GM23338 (cell line): Measurements from ENCODE around the gene ARHGAP10. TPM values are rescaled to one million over a fixed set of nuclear protein-coding genes. Genes with fewer than 3 reads are reported as not detected.

ENCODE experiments used
- ATAC-seq: fragments of 200-7000 bp; cut with Tn5 transposase; 3 replicates; pipeline ENCODE4 v1.9.1; 2020
- DNase-seq: peaks from one replicate; pipeline ENCODE4 v3.0.0-alpha.2; 2015; ENCODE audit warnings: low spot score
- H2AFZ ChIP-seq: fragments of 200-600 bp; sonication (generic); 2 replicates; pipeline ENCODE4 v1.8.0; 2016; ENCODE audit warnings: antibody characterized with exemption, mild to moderate bottlenecking, moderate library complexity
- H3F3A ChIP-seq: fragments of 200-600 bp; sonication (generic); replicated peaks from 2 replicates; pipeline ENCODE4 v1.8.0; 2017; ENCODE audit warnings: antibody characterized with exemption, mixed run types, low read depth
- H3K27ac ChIP-seq: fragments of 200-600 bp; sonication (generic); 2 replicates; pipeline ENCODE4 v1.6.1; 2016; ENCODE audit warnings: low read depth
- H3K27me3 ChIP-seq: fragments of 200-600 bp; sonication (generic); 2 replicates; pipeline ENCODE4 v1.8.0; 2016; ENCODE audit warnings: mild to moderate bottlenecking, mixed run types, moderate library complexity; ENCODE audit not compliant: insufficient read depth
- H3K36me3 ChIP-seq: fragments of 200-600 bp; sonication (generic); 2 replicates; pipeline ENCODE4 v1.8.0; 2016; ENCODE audit warnings: mild to moderate bottlenecking; ENCODE audit not compliant: insufficient read depth
- H3K4me1 ChIP-seq: fragments of 200-600 bp; sonication (generic); 2 replicates; pipeline ENCODE4 v1.8.0; 2016; ENCODE audit warnings: mild to moderate bottlenecking, moderate library complexity; ENCODE audit not compliant: insufficient read depth
- H3K4me2 ChIP-seq: fragments of 200-600 bp; sonication (generic); 2 replicates; pipeline ENCODE4 v1.7.1; 2017; ENCODE audit warnings: mixed run types
- H3K4me3 ChIP-seq: fragments of 200-600 bp; sonication (generic); 2 replicates; pipeline ENCODE4 v1.6.1; 2016; ENCODE audit warnings: mixed run types
- H3K79me2 ChIP-seq: fragments of 200-600 bp; sonication (generic); replicated peaks from 2 replicates; pipeline ENCODE4 v1.8.0; 2017; ENCODE audit warnings: mild to moderate bottlenecking; ENCODE audit not compliant: insufficient read depth
- H3K9me2 ChIP-seq: fragments of 200-600 bp; sonication (generic); 2 replicates; pipeline ENCODE4 v1.8.0; 2017; ENCODE audit not compliant: insufficient read depth
- H4K20me1 ChIP-seq: fragments of 200-600 bp; sonication (generic); replicated peaks from 2 replicates; pipeline ENCODE4 v1.8.0; 2017; ENCODE audit warnings: mild to moderate bottlenecking; ENCODE audit not compliant: insufficient read depth
- H3K27ac Mint-ChIP-seq: 2 replicates; pipeline ENCODE4 v1.8.0; 2020; ENCODE audit warnings: inconsistent platforms, mild to moderate bottlenecking, moderate library complexity, mixed read lengths
- H3K27me3 Mint-ChIP-seq: 3 replicates; pipeline ENCODE4 v1.8.0; 2022; ENCODE audit warnings: low read depth, mild to moderate bottlenecking, moderate library complexity, mixed read lengths, inconsistent platforms; ENCODE audit not compliant: insufficient read depth, poor library complexity
- H3K36me3 Mint-ChIP-seq: 3 replicates; pipeline ENCODE4 v1.8.0; 2021; ENCODE audit warnings: low read depth, mild to moderate bottlenecking, inconsistent platforms, moderate library complexity, mixed read lengths
- H3K4me1 Mint-ChIP-seq: 3 replicates; pipeline ENCODE4 v1.8.0; 2020; ENCODE audit warnings: mild to moderate bottlenecking, inconsistent platforms, mixed read lengths
- H3K4me3 Mint-ChIP-seq: 3 replicates; pipeline ENCODE4 v1.8.0; 2021; ENCODE audit warnings: moderate library complexity, mild to moderate bottlenecking, inconsistent platforms, mixed read lengths
- H3K9me3 Mint-ChIP-seq: 3 replicates; pipeline ENCODE4 v1.8.0; 2020; ENCODE audit warnings: moderate library complexity, mild to moderate bottlenecking, inconsistent platforms, mixed read lengths
- CREB1 ChIP-seq: fragments of 250-450 bp; sonication (Bioruptor Pico); IDR thresholded peaks from 2 replicates; pipeline ENCODE4 v1.5.0; 2020; ENCODE audit warnings: low read depth, mild to moderate bottlenecking, moderate library complexity
- ETS1 ChIP-seq: IDR thresholded peaks from 2 replicates; pipeline ENCODE4 v1.6.1; 2016; ENCODE audit warnings: antibody characterized with exemption
- EZH2 ChIP-seq: fragments of 200-600 bp; sonication (generic); IDR thresholded peaks from one replicate; pipeline ENCODE4 v1.8.0; 2017; ENCODE audit warnings: antibody characterized with exemption, mild to moderate bottlenecking, low read depth; ENCODE audit not compliant: unreplicated experiment
- EZH2phosphoT487 ChIP-seq: fragments of 200-600 bp; sonication (generic); IDR thresholded peaks from one replicate; pipeline ENCODE4 v1.8.1; 2018; ENCODE audit warnings: antibody characterized with exemption; ENCODE audit not compliant: unreplicated experiment
- JUNB ChIP-seq: IDR thresholded peaks from one replicate; pipeline ENCODE4 v1.6.1; 2016; ENCODE audit warnings: antibody characterized with exemption; ENCODE audit not compliant: unreplicated experiment
- NANOG ChIP-seq: IDR thresholded peaks from 2 replicates; pipeline ENCODE4 v1.6.1; 2016; ENCODE audit warnings: antibody characterized with exemption, borderline replicate concordance
- POLR2AphosphoS5 ChIP-seq: IDR thresholded peaks from 2 replicates; pipeline ENCODE4 v1.6.1; 2016; ENCODE audit warnings: antibody characterized with exemption, low read depth
- REST ChIP-seq: IDR thresholded peaks from one replicate; pipeline ENCODE4 v1.6.1; 2018; ENCODE audit warnings: antibody characterized with exemption; ENCODE audit not compliant: unreplicated experiment
- STAT1 ChIP-seq: IDR thresholded peaks from one replicate; pipeline ENCODE4 v1.6.1; 2016; ENCODE audit warnings: antibody characterized with exemption; ENCODE audit not compliant: unreplicated experiment
- ZNF114 ChIP-seq: fragments of 250-450 bp; sonication (Bioruptor Pico); IDR thresholded peaks from 2 replicates; pipeline ENCODE4 v1.5.0; 2020; ENCODE audit warnings: mild to moderate bottlenecking, moderate library complexity
- ZNF331 ChIP-seq: fragments of 250-450 bp; sonication (Bioruptor Pico); IDR thresholded peaks from 2 replicates; pipeline ENCODE4 v1.5.0; 2020; ENCODE audit warnings: low read depth, mild to moderate bottlenecking, moderate library complexity
- polyA plus RNA-seq: library from polyadenylated mRNA; unstranded; fragments of >200 nt; fragmentation: Nextera tagmentation; extraction: Ambion mirVana; gene quantifications from 2 replicates; pipeline ENCODE4 v1.2.1, GENCODE V29; 2016
- total RNA-seq: library from RNA; depleted of rRNA; stranded (reverse); fragments of >200 nt; shearing (Covaris generic); gene quantifications from 2 replicates; pipeline ENCODE4 v1.2.3, GENCODE V29; 2014
- TF ChIP-seq, protein P1 (sequence below): fragments of 250-450 bp; sonication (Bioruptor Pico); IDR thresholded peaks from 2 replicates; pipeline ENCODE4 v1.5.0; 2020; ENCODE audit warnings: mild to moderate bottlenecking, moderate library complexity
- TF ChIP-seq, protein P2 (sequence below), 2 experiments: fragments of 200-600 bp in 1 of 2; sonication (generic) in 1 of 2; conservative IDR thresholded peaks; 2 replicates each; pipeline versions ENCODE4 v1.5.1 to v1.6.1; 2016 to 2017; ENCODE audit warnings: antibody characterized with exemption in 2 of 2, low read depth in 2 of 2, mild to moderate bottlenecking in 2 of 2, moderate library complexity in 1 of 2

ARHGAP10 gene
- total and polyA plus RNA-seq, 2 experiments from 2014 or later: 5.1 to 6.3 TPM

GRCh38 chr4:147991543-147992283 is 259.8 kb downstream of the ARHGAP10 start:
- Histone ChIP-seq H3K4me2 (no peak overlapping the region), H3K9me2 (no peaks in the 10 kb centered on the region; the same call in 1 of the 2 replicates), H3K36me3 (no peaks in the 10 kb centered on the region), H3K4me1 (peaks cover 33% of the 10 kb centered on the region), H3K27me3 (no peaks in the 10 kb centered on the region), H3K79me2 (no peaks in the 10 kb centered on the region), H3K4me3 (no peak overlapping the region), H2AFZ (no peak overlapping the region), H4K20me1 (no peaks in the 10 kb centered on the region), H3K27ac (no peak overlapping the region), H3F3A (no peaks in the 10 kb centered on the region)
- ATAC-seq: no peak
- H3K27me3 Mint-ChIP-seq: peaks cover 2% of the 10 kb centered on the region
- no peaks in the 10 kb centered on the region for H3K9me3 Mint-ChIP-seq
- H3K36me3 Mint-ChIP-seq: no peaks in the 10 kb centered on the region
- H3K4me3 Mint-ChIP-seq: no peak overlapping the region
- no peak overlapping the region for H3K27ac Mint-ChIP-seq
- DNase-seq: no peak
- TF ChIP-seq EZH2phosphoT487: no peak
- TF ChIP-seq EZH2: no peak
- TF ChIP-seq, protein P1, sequence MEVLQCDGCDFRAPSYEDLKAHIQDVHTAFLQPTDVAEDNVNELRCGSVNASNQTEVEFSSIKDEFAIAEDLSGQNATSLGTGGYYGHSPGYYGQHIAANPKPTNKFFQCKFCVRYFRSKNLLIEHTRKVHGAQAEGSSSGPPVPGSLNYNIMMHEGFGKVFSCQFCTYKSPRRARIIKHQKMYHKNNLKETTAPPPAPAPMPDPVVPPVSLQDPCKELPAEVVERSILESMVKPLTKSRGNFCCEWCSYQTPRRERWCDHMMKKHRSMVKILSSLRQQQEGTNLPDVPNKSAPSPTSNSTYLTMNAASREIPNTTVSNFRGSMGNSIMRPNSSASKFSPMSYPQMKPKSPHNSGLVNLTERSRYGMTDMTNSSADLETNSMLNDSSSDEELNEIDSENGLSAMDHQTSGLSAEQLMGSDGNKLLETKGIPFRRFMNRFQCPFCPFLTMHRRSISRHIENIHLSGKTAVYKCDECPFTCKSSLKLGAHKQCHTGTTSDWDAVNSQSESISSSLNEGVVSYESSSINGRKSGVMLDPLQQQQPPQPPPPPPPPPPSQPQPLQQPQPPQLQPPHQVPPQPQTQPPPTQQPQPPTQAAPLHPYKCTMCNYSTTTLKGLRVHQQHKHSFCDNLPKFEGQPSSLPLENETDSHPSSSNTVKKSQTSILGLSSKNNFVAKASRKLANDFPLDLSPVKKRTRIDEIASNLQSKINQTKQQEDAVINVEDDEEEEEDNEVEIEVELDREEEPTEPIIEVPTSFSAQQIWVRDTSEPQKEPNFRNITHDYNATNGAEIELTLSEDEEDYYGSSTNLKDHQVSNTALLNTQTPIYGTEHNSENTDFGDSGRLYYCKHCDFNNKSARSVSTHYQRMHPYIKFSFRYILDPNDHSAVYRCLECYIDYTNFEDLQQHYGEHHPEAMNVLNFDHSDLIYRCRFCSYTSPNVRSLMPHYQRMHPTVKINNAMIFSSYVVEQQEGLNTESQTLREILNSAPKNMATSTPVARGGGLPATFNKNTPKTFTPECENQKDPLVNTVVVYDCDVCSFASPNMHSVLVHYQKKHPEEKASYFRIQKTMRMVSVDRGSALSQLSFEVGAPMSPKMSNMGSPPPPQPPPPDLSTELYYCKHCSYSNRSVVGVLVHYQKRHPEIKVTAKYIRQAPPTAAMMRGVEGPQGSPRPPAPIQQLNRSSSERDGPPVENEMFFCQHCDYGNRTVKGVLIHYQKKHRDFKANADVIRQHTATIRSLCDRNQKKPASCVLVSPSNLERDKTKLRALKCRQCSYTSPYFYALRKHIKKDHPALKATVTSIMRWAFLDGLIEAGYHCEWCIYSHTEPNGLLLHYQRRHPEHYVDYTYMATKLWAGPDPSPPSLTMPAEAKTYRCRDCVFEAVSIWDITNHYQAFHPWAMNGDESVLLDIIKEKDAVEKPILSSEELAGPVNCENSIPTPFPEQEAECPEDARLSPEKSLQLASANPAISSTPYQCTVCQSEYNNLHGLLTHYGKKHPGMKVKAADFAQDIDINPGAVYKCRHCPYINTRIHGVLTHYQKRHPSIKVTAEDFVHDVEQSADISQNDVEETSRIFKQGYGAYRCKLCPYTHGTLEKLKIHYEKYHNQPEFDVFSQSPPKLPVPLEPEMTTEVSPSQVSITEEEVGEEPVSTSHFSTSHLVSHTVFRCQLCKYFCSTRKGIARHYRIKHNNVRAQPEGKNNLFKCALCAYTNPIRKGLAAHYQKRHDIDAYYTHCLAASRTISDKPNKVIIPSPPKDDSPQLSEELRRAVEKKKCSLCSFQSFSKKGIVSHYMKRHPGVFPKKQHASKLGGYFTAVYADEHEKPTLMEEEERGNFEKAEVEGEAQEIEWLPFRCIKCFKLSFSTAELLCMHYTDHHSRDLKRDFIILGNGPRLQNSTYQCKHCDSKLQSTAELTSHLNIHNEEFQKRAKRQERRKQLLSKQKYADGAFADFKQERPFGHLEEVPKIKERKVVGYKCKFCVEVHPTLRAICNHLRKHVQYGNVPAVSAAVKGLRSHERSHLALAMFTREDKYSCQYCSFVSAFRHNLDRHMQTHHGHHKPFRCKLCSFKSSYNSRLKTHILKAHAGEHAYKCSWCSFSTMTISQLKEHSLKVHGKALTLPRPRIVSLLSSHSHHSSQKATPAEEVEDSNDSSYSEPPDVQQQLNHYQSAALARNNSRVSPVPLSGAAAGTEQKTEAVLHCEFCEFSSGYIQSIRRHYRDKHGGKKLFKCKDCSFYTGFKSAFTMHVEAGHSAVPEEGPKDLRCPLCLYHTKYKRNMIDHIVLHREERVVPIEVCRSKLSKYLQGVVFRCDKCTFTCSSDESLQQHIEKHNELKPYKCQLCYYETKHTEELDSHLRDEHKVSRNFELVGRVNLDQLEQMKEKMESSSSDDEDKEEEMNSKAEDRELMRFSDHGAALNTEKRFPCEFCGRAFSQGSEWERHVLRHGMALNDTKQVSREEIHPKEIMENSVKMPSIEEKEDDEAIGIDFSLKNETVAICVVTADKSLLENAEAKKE (CRISPR knock-in tag): no peak
- TF ChIP-seq CREB1 (CRISPR knock-in tag): no peak
- TF ChIP-seq ETS1: no peak
- no peak for TF ChIP-seq JUNB
- no peak for TF ChIP-seq NANOG
- TF ChIP-seq, protein P2, sequence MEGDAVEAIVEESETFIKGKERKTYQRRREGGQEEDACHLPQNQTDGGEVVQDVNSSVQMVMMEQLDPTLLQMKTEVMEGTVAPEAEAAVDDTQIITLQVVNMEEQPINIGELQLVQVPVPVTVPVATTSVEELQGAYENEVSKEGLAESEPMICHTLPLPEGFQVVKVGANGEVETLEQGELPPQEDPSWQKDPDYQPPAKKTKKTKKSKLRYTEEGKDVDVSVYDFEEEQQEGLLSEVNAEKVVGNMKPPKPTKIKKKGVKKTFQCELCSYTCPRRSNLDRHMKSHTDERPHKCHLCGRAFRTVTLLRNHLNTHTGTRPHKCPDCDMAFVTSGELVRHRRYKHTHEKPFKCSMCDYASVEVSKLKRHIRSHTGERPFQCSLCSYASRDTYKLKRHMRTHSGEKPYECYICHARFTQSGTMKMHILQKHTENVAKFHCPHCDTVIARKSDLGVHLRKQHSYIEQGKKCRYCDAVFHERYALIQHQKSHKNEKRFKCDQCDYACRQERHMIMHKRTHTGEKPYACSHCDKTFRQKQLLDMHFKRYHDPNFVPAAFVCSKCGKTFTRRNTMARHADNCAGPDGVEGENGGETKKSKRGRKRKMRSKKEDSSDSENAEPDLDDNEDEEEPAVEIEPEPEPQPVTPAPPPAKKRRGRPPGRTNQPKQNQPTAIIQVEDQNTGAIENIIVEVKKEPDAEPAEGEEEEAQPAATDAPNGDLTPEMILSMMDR (conservative IDR thresholded peaks at IDR 0.05; ENCODE audit: low read depth in 2 of 2): no peak
- TF ChIP-seq ZNF331 (CRISPR knock-in tag): no peak
- no peak for TF ChIP-seq STAT1
- TF ChIP-seq REST: no peak
- TF ChIP-seq POLR2AphosphoS5: no peak
- no peak for TF ChIP-seq ZNF114 (CRISPR knock-in tag)
- H3K4me1 Mint-ChIP-seq: peaks cover 36% of the 10 kb centered on the region
